ENCODE measurements around the gene MYO1D. TPM values are rescaled to one million over a fixed set of nuclear protein-coding genes. Genes with fewer than 3 reads are reported as not detected.
A peak's percentile ranks its signal among the peaks of the same experiment; 100 is the strongest.

The MYO1D gene
- total and polyA plus RNA-seq, 5 donors from 2014 or later = 1.5 to 8.2 (median 2.7) TPM

- Mint-ChIP-seq H3K4me1 (peaks cover 0 to 4% (median 0%) of the 10 kb centered on the region in 4 donors), H3K9me3 (no peaks in the 10 kb centered on the region), H3K4me3 (no peak overlapping the region), H3K27me3 (no peaks in the 10 kb centered on the region), H3K27ac (no peak overlapping the region), H3K36me3 (no peaks in the 10 kb centered on the region)
- no peak overlapping the region for H3K4me3 ChIP-seq (ENCODE audit: low read depth, low read length)
- H3K9me3 ChIP-seq (ENCODE audit: control insufficient read depth in 2 of 2, low read length in 2 of 2) = no peaks in the 10 kb centered on the region
- ATAC-seq (ENCODE audit: low read depth in 2 of 2) (no peak), DNase-seq (no peak)
- H3K27me3 ChIP-seq (ENCODE audit: control insufficient read depth, insufficient read depth, low read length) = peaks cover 2% of the 10 kb centered on the region
- H3K4me1 ChIP-seq (ENCODE audit: control insufficient read depth, insufficient read depth, low read length, poor library complexity, severe bottlenecking) = no peaks in the 10 kb centered on the region
- H3K27ac ChIP-seq (ENCODE audit: insufficient read depth, low read length, poor library complexity, severe bottlenecking) = no peak overlapping the region
- H3K36me3 ChIP-seq (ENCODE audit: control insufficient read depth, insufficient read depth, low read length) = no peaks in the 10 kb centered on the region
These were observed 24.1 kb downstream of the MYO1D start for GRCh38 chr17:32852811-32853210.

GRCh38 chr17:32849879-32850278 lies 27.0 kb downstream of the MYO1D start:
- Histone ChIP-seq H3K36me3 (ENCODE audit: control insufficient read depth, insufficient read depth, low read length) (no peaks in the 10 kb centered on the region), H3K4me3 (ENCODE audit: low read depth, low read length) (no peak overlapping the region), H3K27ac (ENCODE audit: insufficient read depth, low read length, poor library complexity, severe bottlenecking) (no peak overlapping the region), H3K9me3 (ENCODE audit: control insufficient read depth in 2 of 2, low read length in 2 of 2) (no peaks in the 10 kb centered on the region), H3K4me1 (ENCODE audit: control insufficient read depth, insufficient read depth, low read length, poor library complexity, severe bottlenecking) (no peaks in the 10 kb centered on the region), H3K27me3 (ENCODE audit: control insufficient read depth, insufficient read depth, low read length) (peaks cover 2% of the 10 kb centered on the region)
- no peaks in the 10 kb centered on the region for H3K36me3 Mint-ChIP-seq
- H3K4me1 Mint-ChIP-seq = peaks cover 0 to 4% (median 0%) of the 10 kb centered on the region in 4 donors
- no peaks in the 10 kb centered on the region for H3K9me3 Mint-ChIP-seq
- no peak overlapping the region for H3K4me3 Mint-ChIP-seq
- H3K27ac Mint-ChIP-seq = no peak overlapping the region
- H3K27me3 Mint-ChIP-seq = no peaks in the 10 kb centered on the region
- DNase-seq (no peak), ATAC-seq (ENCODE audit: low read depth in 2 of 2) (no peak)

- H3K4me1 ChIP-seq (ENCODE audit: control insufficient read depth, insufficient read depth, low read length, poor library complexity, severe bottlenecking) = no peaks in the 10 kb centered on the region
- Mint-ChIP-seq H3K9me3 (no peaks in the 10 kb centered on the region), H3K27ac (no peak overlapping the region), H3K27me3 (no peaks in the 10 kb centered on the region), H3K4me1 (peaks cover 0 to 4% (median 0%) of the 10 kb centered on the region in 4 donors), H3K4me3 (no peak overlapping the region), H3K36me3 (no peaks in the 10 kb centered on the region)
- H3K27ac ChIP-seq (ENCODE audit: insufficient read depth, low read length, poor library complexity, severe bottlenecking) = no peak overlapping the region
- H3K4me3 ChIP-seq (ENCODE audit: low read depth, low read length) = no peak overlapping the region
- no peaks in the 10 kb centered on the region for H3K9me3 ChIP-seq (ENCODE audit: control insufficient read depth in 2 of 2, low read length in 2 of 2)
- ATAC-seq (ENCODE audit: low read depth in 2 of 2) = no peak
- DNase-seq = no peak
- H3K27me3 ChIP-seq (ENCODE audit: control insufficient read depth, insufficient read depth, low read length) = peaks cover 2% of the 10 kb centered on the region
- no peaks in the 10 kb centered on the region for H3K36me3 ChIP-seq (ENCODE audit: control insufficient read depth, insufficient read depth, low read length)
These were observed 28.9 kb downstream of the MYO1D start for GRCh38 chr17:32847977-32848376.

GRCh38 chr17:32846143-32846542 lies 30.8 kb downstream of the MYO1D start:
- Histone ChIP-seq H3K4me1 (ENCODE audit: control insufficient read depth, insufficient read depth, low read length, poor library complexity, severe bottlenecking) (no peaks in the 10 kb centered on the region), H3K4me3 (ENCODE audit: low read depth, low read length) (no peak overlapping the region), H3K9me3 (ENCODE audit: control insufficient read depth in 2 of 2, low read length in 2 of 2) (no peaks in the 10 kb centered on the region), H3K27ac (ENCODE audit: insufficient read depth, low read length, poor library complexity, severe bottlenecking) (no peak overlapping the region), H3K36me3 (ENCODE audit: control insufficient read depth, insufficient read depth, low read length) (no peaks in the 10 kb centered on the region), H3K27me3 (ENCODE audit: control insufficient read depth, insufficient read depth, low read length) (peaks cover 1% of the 10 kb centered on the region)
- Mint-ChIP-seq H3K9me3 (no peaks in the 10 kb centered on the region), H3K36me3 (peaks cover 6% of the 10 kb centered on the region), H3K27me3 (no peaks in the 10 kb centered on the region), H3K4me3 (no peak overlapping the region), H3K27ac (no peak overlapping the region), H3K4me1 (peaks cover 0 to 3% (median under 1%) of the 10 kb centered on the region in 4 donors)
- no peak for ATAC-seq (ENCODE audit: low read depth in 2 of 2)
- no peak for DNase-seq

GRCh38 chr17:32840241-32840640 lies 36.7 kb downstream of the MYO1D start:
- no peak for ATAC-seq (ENCODE audit: low read depth in 2 of 2)
- DNase-seq = no peak
- Histone ChIP-seq H3K4me1 (ENCODE audit: control insufficient read depth, insufficient read depth, low read length, poor library complexity, severe bottlenecking) (no peaks in the 10 kb centered on the region), H3K36me3 (ENCODE audit: control insufficient read depth, insufficient read depth, low read length) (no peaks in the 10 kb centered on the region), H3K27ac (ENCODE audit: insufficient read depth, low read length, poor library complexity, severe bottlenecking) (no peak overlapping the region), H3K27me3 (ENCODE audit: control insufficient read depth, insufficient read depth, low read length) (no peaks in the 10 kb centered on the region), H3K9me3 (ENCODE audit: control insufficient read depth in 2 of 2, low read length in 2 of 2) (no peaks in the 10 kb centered on the region), H3K4me3 (ENCODE audit: low read depth, low read length) (no peak overlapping the region)
- H3K4me3 Mint-ChIP-seq = no peak overlapping the region
- no peaks in the 10 kb centered on the region for H3K9me3 Mint-ChIP-seq
- no peaks in the 10 kb centered on the region for H3K27me3 Mint-ChIP-seq
- H3K36me3 Mint-ChIP-seq = peaks cover 6% of the 10 kb centered on the region
- peaks cover 0 to 4% (median 0%) of the 10 kb centered on the region in 4 donors for H3K4me1 Mint-ChIP-seq
- peak overlapping the region in 1 of 3 donors; percentile 8 for H3K27ac Mint-ChIP-seq

- Histone ChIP-seq H3K4me1 (ENCODE audit: control insufficient read depth, insufficient read depth, low read length, poor library complexity, severe bottlenecking) (no peaks in the 10 kb centered on the region), H3K27ac (ENCODE audit: insufficient read depth, low read length, poor library complexity, severe bottlenecking) (no peak overlapping the region), H3K4me3 (ENCODE audit: low read depth, low read length) (no peak overlapping the region), H3K27me3 (ENCODE audit: control insufficient read depth, insufficient read depth, low read length) (no peaks in the 10 kb centered on the region), H3K36me3 (ENCODE audit: control insufficient read depth, insufficient read depth, low read length) (no peaks in the 10 kb centered on the region), H3K9me3 (ENCODE audit: control insufficient read depth in 2 of 2, low read length in 2 of 2) (no peaks in the 10 kb centered on the region)
- no peak overlapping the region for H3K27ac Mint-ChIP-seq
- peaks cover 0 to 1% (median 0%) of the 10 kb centered on the region in 4 donors for H3K4me1 Mint-ChIP-seq
- DNase-seq (no peak), ATAC-seq (ENCODE audit: low read depth in 2 of 2) (no peak)
- peaks cover 2% of the 10 kb centered on the region for H3K36me3 Mint-ChIP-seq
- H3K27me3 Mint-ChIP-seq = no peaks in the 10 kb centered on the region
- H3K4me3 Mint-ChIP-seq = no peak overlapping the region
- no peaks in the 10 kb centered on the region for H3K9me3 Mint-ChIP-seq
These were observed 40.4 kb downstream of the MYO1D start for GRCh38 chr17:32836527-32836926.

GRCh38 chr17:32835291-32835761 lies 41.6 kb downstream of the MYO1D start:
- H3K27me3 Mint-ChIP-seq = no peaks in the 10 kb centered on the region
- no peaks in the 10 kb centered on the region for H3K27me3 ChIP-seq (ENCODE audit: control insufficient read depth, insufficient read depth, low read length)
- no peak for ATAC-seq (ENCODE audit: low read depth in 2 of 2)
- DNase-seq = no peak
- no peaks in the 10 kb centered on the region for H3K9me3 ChIP-seq (ENCODE audit: control insufficient read depth in 2 of 2, low read length in 2 of 2)
- peaks cover 0 to 1% (median 0%) of the 10 kb centered on the region in 4 donors for H3K4me1 Mint-ChIP-seq
- no peaks in the 10 kb centered on the region for H3K4me1 ChIP-seq (ENCODE audit: control insufficient read depth, insufficient read depth, low read length, poor library complexity, severe bottlenecking)
- H3K36me3 ChIP-seq (ENCODE audit: control insufficient read depth, insufficient read depth, low read length) = no peaks in the 10 kb centered on the region
- H3K4me3 ChIP-seq (ENCODE audit: low read depth, low read length) = no peak overlapping the region
- H3K27ac Mint-ChIP-seq = no peak overlapping the region
- no peak overlapping the region for H3K4me3 Mint-ChIP-seq
- H3K36me3 Mint-ChIP-seq = no peaks in the 10 kb centered on the region
- no peak overlapping the region for H3K27ac ChIP-seq (ENCODE audit: insufficient read depth, low read length, poor library complexity, severe bottlenecking)
- no peaks in the 10 kb centered on the region for H3K9me3 Mint-ChIP-seq

- Histone ChIP-seq H3K27ac (ENCODE audit: insufficient read depth, low read length, poor library complexity, severe bottlenecking) (no peak overlapping the region), H3K36me3 (ENCODE audit: control insufficient read depth, insufficient read depth, low read length) (no peaks in the 10 kb centered on the region), H3K27me3 (ENCODE audit: control insufficient read depth, insufficient read depth, low read length) (no peaks in the 10 kb centered on the region), H3K9me3 (ENCODE audit: control insufficient read depth in 2 of 2, low read length in 2 of 2) (no peaks in the 10 kb centered on the region), H3K4me3 (ENCODE audit: low read depth, low read length) (no peak overlapping the region), H3K4me1 (ENCODE audit: control insufficient read depth, insufficient read depth, low read length, poor library complexity, severe bottlenecking) (no peaks in the 10 kb centered on the region)
- Mint-ChIP-seq H3K27me3 (peaks cover 6% of the 10 kb centered on the region), H3K4me3 (peak overlapping the region in 1 of 4 donors; percentile 43), H3K27ac (no peak overlapping the region), H3K4me1 (peaks cover 0 to 2% (median under 1%) of the 10 kb centered on the region in 4 donors), H3K9me3 (no peaks in the 10 kb centered on the region), H3K36me3 (no peaks in the 10 kb centered on the region)
- DNase-seq = no peak
- no peak for ATAC-seq (ENCODE audit: low read depth in 2 of 2)
These were observed 42.8 kb downstream of the MYO1D start for GRCh38 chr17:32834104-32834503.
